Epithelial cell of esophagus (primary cell): ENCODE data around the gene GFOD1.
A peak's percentile ranks its signal among the peaks of the same experiment; 100 is the strongest.

Experiments
- DNase-seq: peaks from one replicate; pipeline ENCODE4 v3.0.0; 2010; ENCODE audit warnings: low read depth
- H3K4me3 ChIP-seq: 2 replicates; pipeline ENCODE4 v1.5.1; 2011; ENCODE audit warnings: mild to moderate bottlenecking, low read length, control low read depth
- TF ChIP-seq, protein P1 (sequence below): IDR thresholded peaks from 2 replicates; pipeline ENCODE4 v1.5.1; 2011; ENCODE audit warnings: low read depth, mild to moderate bottlenecking, low read length, control low read depth, inconsistent platforms; ENCODE audit not compliant: insufficient read depth; ENCODE audit errors: missing control alignments

The GFOD1 gene

DNA sequence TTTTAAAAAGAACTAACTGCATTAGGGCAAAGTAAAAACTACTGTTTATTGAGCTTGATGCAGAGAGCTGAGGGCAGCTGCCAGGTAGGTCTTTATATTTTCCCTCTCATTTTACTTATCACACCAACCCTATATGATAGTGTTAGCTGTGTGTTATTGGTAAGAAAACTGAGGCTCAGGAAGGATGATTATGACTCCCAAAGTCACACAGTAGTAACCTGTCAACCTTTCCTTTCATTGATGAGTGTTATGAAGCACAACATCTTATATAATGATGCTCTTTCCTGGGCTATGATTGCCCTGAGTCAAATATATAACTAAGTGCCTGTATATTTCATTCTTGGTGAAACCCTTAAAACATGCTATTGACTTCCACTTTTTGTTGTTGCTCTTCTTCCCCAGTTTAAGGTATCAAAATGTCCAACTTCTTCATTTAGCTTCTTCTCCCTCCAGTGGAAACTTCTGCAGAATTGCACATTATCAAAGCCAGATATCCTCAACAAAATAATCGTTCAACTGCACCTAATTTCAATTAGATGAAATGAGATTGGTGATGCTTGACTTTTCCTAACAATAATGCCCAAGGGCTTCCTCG, 8.1 kb downstream of the GFOD1 start:
- TF ChIP-seq, protein P1, sequence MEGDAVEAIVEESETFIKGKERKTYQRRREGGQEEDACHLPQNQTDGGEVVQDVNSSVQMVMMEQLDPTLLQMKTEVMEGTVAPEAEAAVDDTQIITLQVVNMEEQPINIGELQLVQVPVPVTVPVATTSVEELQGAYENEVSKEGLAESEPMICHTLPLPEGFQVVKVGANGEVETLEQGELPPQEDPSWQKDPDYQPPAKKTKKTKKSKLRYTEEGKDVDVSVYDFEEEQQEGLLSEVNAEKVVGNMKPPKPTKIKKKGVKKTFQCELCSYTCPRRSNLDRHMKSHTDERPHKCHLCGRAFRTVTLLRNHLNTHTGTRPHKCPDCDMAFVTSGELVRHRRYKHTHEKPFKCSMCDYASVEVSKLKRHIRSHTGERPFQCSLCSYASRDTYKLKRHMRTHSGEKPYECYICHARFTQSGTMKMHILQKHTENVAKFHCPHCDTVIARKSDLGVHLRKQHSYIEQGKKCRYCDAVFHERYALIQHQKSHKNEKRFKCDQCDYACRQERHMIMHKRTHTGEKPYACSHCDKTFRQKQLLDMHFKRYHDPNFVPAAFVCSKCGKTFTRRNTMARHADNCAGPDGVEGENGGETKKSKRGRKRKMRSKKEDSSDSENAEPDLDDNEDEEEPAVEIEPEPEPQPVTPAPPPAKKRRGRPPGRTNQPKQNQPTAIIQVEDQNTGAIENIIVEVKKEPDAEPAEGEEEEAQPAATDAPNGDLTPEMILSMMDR, result no peak
- DNase-seq, result no peak

DNA sequence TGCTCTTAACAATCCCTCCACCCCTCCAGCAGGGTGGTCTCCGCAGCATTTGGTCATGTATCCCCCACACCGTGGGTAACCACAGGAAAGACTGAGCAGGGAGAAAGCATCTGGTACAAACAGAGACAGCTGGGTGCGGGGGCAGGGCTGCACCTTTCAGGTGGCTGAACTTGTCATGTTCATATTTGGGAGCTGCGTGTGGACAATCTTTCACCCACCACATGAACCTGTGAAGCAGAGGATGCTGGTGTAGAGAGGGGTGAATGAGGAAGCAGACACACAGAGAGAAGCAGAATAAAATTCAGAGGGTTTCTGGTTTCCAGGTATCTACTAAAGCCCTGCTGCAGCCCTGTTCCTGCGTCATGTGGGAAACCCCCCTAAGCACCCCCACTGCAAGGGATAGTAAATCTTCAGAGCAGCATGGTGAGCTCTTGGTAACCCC, 8.9 kb downstream of the GFOD1 start:
- no peak for DNase-seq
- H3K4me3 ChIP-seq, result no peak overlapping the region
- TF ChIP-seq, protein P1, result no peak

More for the DNA sequence above, 8.1 kb downstream of the GFOD1 start:
- H3K4me3 ChIP-seq, result no peak overlapping the region

DNA sequence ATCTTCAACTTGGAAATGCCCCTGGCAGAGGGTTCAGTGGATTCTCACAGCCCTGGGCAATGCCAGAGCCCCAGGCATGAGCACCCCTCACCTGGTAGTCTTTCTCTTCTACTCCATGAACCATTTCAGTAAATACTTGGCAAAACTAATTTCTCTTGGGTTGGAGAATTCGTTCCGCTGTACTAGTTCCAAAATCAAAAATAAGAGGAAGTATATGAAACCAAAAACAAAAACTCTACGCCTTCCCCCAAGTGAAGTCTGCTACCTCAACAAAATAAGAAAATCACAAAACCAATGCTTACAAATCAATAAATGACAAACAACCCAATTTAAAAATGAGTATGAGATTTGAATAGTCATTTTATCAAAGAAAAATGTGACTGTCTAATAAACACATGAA, 12.6 kb downstream of the GFOD1 start:
- no peak overlapping the region for H3K4me3 ChIP-seq
- TF ChIP-seq, protein P1, result no peak
- DNase-seq, result no peak

DNA sequence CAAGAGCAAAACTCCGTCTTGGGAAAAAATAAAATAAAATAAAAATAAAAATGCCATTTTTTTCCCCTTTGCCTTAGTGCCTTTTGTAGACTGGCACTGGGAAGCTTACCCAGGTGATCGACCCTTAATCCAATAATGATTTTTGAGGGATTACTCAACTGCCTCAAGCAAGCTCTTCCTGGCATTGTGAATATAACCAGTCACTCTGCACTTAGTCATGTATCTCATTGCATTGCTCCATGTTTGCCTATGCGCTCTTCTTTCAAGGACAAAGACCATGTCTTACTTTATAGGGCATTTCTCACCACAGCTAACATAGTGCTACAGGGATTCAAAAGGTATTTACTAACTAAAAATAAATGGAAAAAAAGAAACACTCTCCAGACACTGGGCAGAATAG, 13.0 kb downstream of the GFOD1 start:
- TF ChIP-seq, protein P1, result no peak
- DNase-seq, result peak; percentile 95
- H3K4me3 ChIP-seq, result no peak overlapping the region

DNA sequence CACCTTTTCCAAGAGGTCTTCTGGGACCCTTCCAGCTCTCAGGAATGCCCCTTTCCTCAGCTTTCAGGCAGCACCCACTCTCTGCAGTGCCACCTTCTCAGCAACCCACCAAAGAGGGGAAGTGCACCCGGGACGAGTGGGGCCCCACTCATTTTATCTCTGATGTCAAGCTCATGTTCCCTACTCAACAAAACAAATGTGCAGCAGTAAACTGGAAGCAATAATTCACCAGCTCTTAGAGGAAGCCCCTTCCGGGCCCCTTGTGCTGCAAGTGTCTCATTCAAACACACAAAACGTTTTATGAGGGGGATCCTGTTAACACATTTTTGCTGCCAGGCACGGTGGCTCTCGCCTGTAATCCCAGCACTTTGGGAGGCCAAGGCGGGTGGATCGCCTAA, 13.6 kb downstream of the GFOD1 start:
- DNase-seq, result no peak
- TF ChIP-seq, protein P1, result no peak
- no peak overlapping the region for H3K4me3 ChIP-seq

DNA sequence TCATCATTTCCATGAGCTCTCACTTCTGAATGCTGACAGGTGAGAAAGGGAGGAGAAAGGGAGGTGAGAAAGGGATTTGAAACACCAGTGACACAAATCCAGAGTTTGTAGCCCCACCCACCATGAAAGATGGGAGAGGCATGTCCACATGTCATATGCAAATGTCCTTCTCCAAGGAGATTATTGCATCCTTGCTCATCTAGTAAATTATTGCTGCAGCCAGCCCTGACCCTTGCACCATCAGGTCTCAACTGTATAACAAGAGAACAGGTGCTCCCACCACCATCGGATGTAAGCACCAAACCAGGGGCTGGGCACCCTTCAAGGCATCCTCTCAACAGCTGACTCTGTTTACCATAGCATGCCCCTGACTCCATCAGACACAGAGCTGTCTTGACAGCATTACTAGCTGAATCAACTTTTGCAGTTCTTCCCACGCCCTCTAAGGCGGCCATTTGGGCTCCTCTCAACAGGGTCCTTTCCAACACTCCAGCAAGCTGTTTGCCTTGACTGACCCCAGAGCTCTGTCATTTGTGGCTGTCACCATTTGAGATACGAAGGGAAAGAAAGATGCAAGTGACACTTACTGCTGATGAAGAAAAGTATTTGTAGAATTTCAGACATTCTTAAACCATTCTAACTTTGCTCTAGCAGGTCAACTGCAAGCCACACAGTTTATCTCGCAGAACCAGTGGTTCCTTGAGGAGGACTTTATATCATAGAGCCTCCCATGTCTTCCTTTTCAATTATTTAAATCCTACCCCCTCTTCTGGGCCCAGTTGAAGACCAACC, 14.2 kb downstream of the GFOD1 start:
- TF ChIP-seq, protein P1, result no peak
- H3K4me3 ChIP-seq, result no peak overlapping the region
- DNase-seq, result peak; percentile 51
